HepG2 (cell line): ENCODE measurements around the gene PPP1CA. TPM values are rescaled to one million over a fixed set of nuclear protein-coding genes. Genes with fewer than 3 reads are reported as not detected.

Source experiments
- CEBPB ChIP-seq: IDR thresholded peaks from 2 replicates; pipeline ENCODE4 v1.6.1; 2011; ENCODE audit warnings: low read depth, low read length, improper control_type of control experiment, borderline replicate concordance
- CHCHD3 ChIP-seq: sonication (generic); formaldehyde crosslinking; IDR thresholded peaks from 2 replicates; pipeline ENCODE4 v1.8.0; 2022; ENCODE audit warnings: mild to moderate bottlenecking, missing genetic modification reagents, moderate library complexity
- FOXP1 ChIP-seq, 2 experiments: fragments of 450-650 bp in 1 of 2; IDR thresholded peaks; 2 replicates each; pipeline ENCODE4 v1.6.1; 2017 to 2018; ENCODE audit warnings: antibody characterized with exemption in 1 of 2
- GPN1 ChIP-seq: sonication (generic); formaldehyde crosslinking; IDR thresholded peaks from 2 replicates; pipeline ENCODE4 v1.5.1; 2020; ENCODE audit warnings: missing genetic modification reagents, borderline replicate concordance
- HNRNPK ChIP-seq: fragments of 200-400 bp; formaldehyde crosslinking; IDR thresholded peaks from 2 replicates; pipeline ENCODE4 v1.6.1; 2018; ENCODE audit warnings: low read length, low read depth, moderate library complexity, mild to moderate bottlenecking; ENCODE audit not compliant: poor library complexity, severe bottlenecking
- MATR3 ChIP-seq: sonication (generic); formaldehyde crosslinking; IDR thresholded peaks from 2 replicates; pipeline ENCODE4 v1.4.0; 2020; ENCODE audit warnings: missing genetic modification reagents
- NCOA2 ChIP-seq: sonication (generic); formaldehyde crosslinking; IDR thresholded peaks from 2 replicates; pipeline ENCODE4 v1.8.0; 2022; ENCODE audit warnings: inconsistent platforms
- RARG ChIP-seq: sonication (generic); formaldehyde crosslinking; IDR thresholded peaks from 2 replicates; pipeline ENCODE4 v1.4.0; 2020; ENCODE audit warnings: low read depth, mild to moderate bottlenecking, missing genetic modification reagents
- TBX2 ChIP-seq: sonication (generic); formaldehyde crosslinking; IDR thresholded peaks from 2 replicates; pipeline ENCODE4 v1.5.0; 2020; ENCODE audit warnings: missing genetic modification reagents, mild to moderate bottlenecking, borderline replicate concordance
- ZBTB3 ChIP-seq: sonication (generic); formaldehyde crosslinking; IDR thresholded peaks from 2 replicates; pipeline ENCODE4 v1.4.0; 2020; ENCODE audit warnings: low read depth, mild to moderate bottlenecking, moderate library complexity, missing genetic modification reagents, borderline replicate concordance
- ZBTB8A ChIP-seq: sonication (generic); formaldehyde crosslinking; IDR thresholded peaks from 2 replicates; pipeline ENCODE4 v1.4.0; 2020; ENCODE audit warnings: mild to moderate bottlenecking, low read depth, missing genetic modification reagents, borderline replicate concordance
- ZFAT ChIP-seq: sonication (generic); formaldehyde crosslinking; conservative IDR thresholded peaks from 2 replicates; pipeline ENCODE4 v1.8.1; 2023; ENCODE audit warnings: missing genetic modification reagents, inconsistent platforms
- ZNF138 ChIP-seq: sonication (generic); formaldehyde crosslinking; IDR thresholded peaks from 2 replicates; pipeline ENCODE4 v1.5.0; 2020; ENCODE audit warnings: mild to moderate bottlenecking, low read depth, missing genetic modification reagents
- ZNF3 ChIP-seq: IDR thresholded peaks from 2 replicates; pipeline ENCODE4 v1.7.0; 2017; ENCODE audit warnings: inconsistent platforms
- ZNF343 ChIP-seq: sonication (generic); formaldehyde crosslinking; IDR thresholded peaks from 2 replicates; pipeline ENCODE4 v1.4.0; 2020; ENCODE audit warnings: mild to moderate bottlenecking, missing genetic modification reagents
- ZNF382 ChIP-seq: sonication (generic); formaldehyde crosslinking; IDR thresholded peaks from 2 replicates; pipeline ENCODE4 v1.5.0; 2020; ENCODE audit warnings: missing genetic modification reagents, mild to moderate bottlenecking, borderline replicate concordance
- ZNF556 ChIP-seq: sonication (generic); formaldehyde crosslinking; IDR thresholded peaks from 2 replicates; pipeline ENCODE4 v1.4.0; 2020; ENCODE audit warnings: mild to moderate bottlenecking, missing genetic modification reagents, borderline replicate concordance
- ZNF557 ChIP-seq: sonication (generic); formaldehyde crosslinking; IDR thresholded peaks from 2 replicates; pipeline ENCODE4 v1.4.0; 2020; ENCODE audit warnings: missing genetic modification reagents
- ZNF569 ChIP-seq: sonication (generic); formaldehyde crosslinking; IDR thresholded peaks from 2 replicates; pipeline ENCODE4 v1.5.0; 2020; ENCODE audit warnings: mild to moderate bottlenecking, missing genetic modification reagents, moderate library complexity, borderline replicate concordance
- ZNF709 ChIP-seq: sonication (generic); formaldehyde crosslinking; IDR thresholded peaks from 2 replicates; pipeline ENCODE4 v1.5.0; 2020; ENCODE audit warnings: mild to moderate bottlenecking, missing genetic modification reagents
- ZZZ3 ChIP-seq: sonication (generic); formaldehyde crosslinking; IDR thresholded peaks from 2 replicates; pipeline ENCODE4 v1.4.0; 2020; ENCODE audit warnings: missing genetic modification reagents, mild to moderate bottlenecking, borderline replicate concordance
- polyA plus RNA-seq, 8 experiments: library from polyadenylated mRNA; depleted of rRNA in 3 of 8; stranded (reverse) in 7 of 8; unstranded in 1 of 8; fragments of >200 nt; fragmentation: Illumina TruSeq in 4 of 8; extraction: Trizol in 4 of 8; gene quantifications; 2 replicates each; pipeline versions ENCODE4 v1.2.1 to v1.2.3, GENCODE V29; 2011 to 2016; ENCODE audit warnings: low read depth in 4 of 8, missing spikeins in 1 of 8, mixed read lengths in 1 of 8; ENCODE audit not compliant: insufficient read depth in 1 of 8
- total RNA-seq, 5 experiments: library from RNA; depleted of rRNA; stranded (reverse); fragments of >200 nt; fragmentation: Illumina TruSeq; extraction: Trizol; gene quantifications; 2 replicates each; pipeline ENCODE4 v1.2.3, GENCODE V29; 2016; ENCODE audit warnings: low read depth in 1 of 5
- TF ChIP-seq, protein P1 (sequence below): sonication (generic); formaldehyde crosslinking; IDR thresholded peaks from 2 replicates; pipeline ENCODE4 v1.5.0; 2020; ENCODE audit warnings: mild to moderate bottlenecking, missing genetic modification reagents, moderate library complexity
- TF ChIP-seq, protein P2 (sequence below): sonication (generic); formaldehyde crosslinking; IDR thresholded peaks from 2 replicates; pipeline ENCODE4 v1.8.0; 2022; ENCODE audit warnings: missing genetic modification reagents, low read depth, mild to moderate bottlenecking, borderline replicate concordance
- TF ChIP-seq, protein P3 (sequence below): sonication (generic); formaldehyde crosslinking; IDR thresholded peaks from 2 replicates; pipeline ENCODE4 v1.4.0; 2020; ENCODE audit warnings: missing genetic modification reagents, mild to moderate bottlenecking, borderline replicate concordance
- TF ChIP-seq, protein P4 (sequence below): sonication (generic); formaldehyde crosslinking; IDR thresholded peaks from 2 replicates; pipeline ENCODE4 v1.4.0; 2020; ENCODE audit warnings: missing genetic modification reagents

PPP1CA gene
- total and polyA plus RNA-seq, 2 of the 13 experiments (the other 11 are each of a cell fraction or from before 2014, with no cell fraction given) = 149 to 170 TPM

DNA sequence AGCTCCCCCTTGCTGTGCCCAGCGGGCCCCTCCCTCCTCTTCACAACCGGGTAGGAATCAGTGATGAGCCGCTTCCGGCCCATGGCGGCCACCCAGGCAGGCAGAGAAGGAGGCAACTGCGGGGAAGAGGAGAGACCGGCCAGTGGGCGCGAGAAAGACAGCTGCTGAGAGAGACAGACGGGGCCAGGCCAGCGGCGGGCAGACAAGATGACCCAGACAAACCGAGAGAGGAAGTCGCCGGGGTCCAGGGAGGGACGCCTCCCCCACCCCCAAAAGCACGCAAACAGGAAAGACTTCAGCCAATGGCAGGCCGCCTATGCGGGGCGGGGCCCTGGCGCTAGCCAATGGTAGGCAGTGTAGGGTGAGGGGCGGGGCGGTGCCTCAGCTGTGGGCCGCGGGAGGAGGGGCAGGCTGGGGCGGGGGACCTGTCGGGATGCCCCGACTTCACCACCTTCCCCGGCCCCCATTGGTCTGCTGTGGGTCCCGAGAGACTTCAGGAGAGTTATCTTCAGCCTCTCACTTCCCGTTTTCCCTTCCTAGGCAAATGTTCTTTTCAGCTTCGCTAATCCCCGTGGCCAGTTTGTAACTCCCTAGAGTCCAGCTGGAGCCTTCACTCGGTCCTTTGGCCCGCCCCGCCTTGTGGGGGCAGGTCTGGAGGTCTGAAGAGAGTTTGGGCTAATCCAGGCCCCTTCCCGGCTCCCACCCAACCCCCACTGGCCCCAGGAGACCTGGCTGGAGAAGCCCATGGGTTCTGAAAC, 48.2 kb downstream of the PPP1CA start, which contains the start of gene POLD4 (continued):
- TF ChIP-seq, protein P1, sequence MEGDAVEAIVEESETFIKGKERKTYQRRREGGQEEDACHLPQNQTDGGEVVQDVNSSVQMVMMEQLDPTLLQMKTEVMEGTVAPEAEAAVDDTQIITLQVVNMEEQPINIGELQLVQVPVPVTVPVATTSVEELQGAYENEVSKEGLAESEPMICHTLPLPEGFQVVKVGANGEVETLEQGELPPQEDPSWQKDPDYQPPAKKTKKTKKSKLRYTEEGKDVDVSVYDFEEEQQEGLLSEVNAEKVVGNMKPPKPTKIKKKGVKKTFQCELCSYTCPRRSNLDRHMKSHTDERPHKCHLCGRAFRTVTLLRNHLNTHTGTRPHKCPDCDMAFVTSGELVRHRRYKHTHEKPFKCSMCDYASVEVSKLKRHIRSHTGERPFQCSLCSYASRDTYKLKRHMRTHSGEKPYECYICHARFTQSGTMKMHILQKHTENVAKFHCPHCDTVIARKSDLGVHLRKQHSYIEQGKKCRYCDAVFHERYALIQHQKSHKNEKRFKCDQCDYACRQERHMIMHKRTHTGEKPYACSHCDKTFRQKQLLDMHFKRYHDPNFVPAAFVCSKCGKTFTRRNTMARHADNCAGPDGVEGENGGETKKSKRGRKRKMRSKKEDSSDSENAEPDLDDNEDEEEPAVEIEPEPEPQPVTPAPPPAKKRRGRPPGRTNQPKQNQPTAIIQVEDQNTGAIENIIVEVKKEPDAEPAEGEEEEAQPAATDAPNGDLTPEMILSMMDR (CRISPR knock-in tag) = no peak; the same call in 1 of the 2 replicates
- TF ChIP-seq ZZZ3 (CRISPR knock-in tag) (0 out of 2 replicates have a peak, but pooled peaks have one; percentile 0), ZBTB3 (CRISPR knock-in tag) (no peak), ZNF138 (CRISPR knock-in tag) (no peak), CEBPB (no peak), TBX2 (CRISPR knock-in tag) (no peak), ZNF343 (CRISPR knock-in tag) (no peak; the same call in 1 of the 2 replicates), ZNF556 (peak; percentile 59), FOXP1 (IDR thresholded peaks at IDR 0.05) (no peak), FOXP1 (CRISPR knock-in tag; IDR thresholded peaks at IDR 0.05) (no peak), HNRNPK (no peak), GPN1 (CRISPR knock-in tag) (no peak), ZNF557 (CRISPR knock-in tag) (no peak), ZNF569 (CRISPR knock-in tag) (no peak), NCOA2 (CRISPR knock-in tag) (no peak), RARG (no peak), MATR3 (CRISPR knock-in tag) (no peak), CHCHD3 (no peak), ZFAT (no peak), ZNF3 (CRISPR knock-in tag) (no peak), ZBTB8A (CRISPR knock-in tag) (no peak), ZNF382 (CRISPR knock-in tag) (no peak), ZNF709 (no peak)
- TF ChIP-seq, protein P2, sequence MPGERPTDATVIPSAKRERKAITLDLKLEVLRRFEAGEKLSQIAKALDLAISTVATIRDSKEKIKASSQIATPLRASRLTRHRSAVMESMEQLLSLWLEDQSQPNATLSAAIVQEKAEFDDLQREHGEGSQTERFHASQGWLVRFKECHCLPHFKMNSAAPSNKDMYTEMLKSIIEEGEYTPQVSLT (CRISPR knock-in tag) = no peak
- TF ChIP-seq, protein P3, sequence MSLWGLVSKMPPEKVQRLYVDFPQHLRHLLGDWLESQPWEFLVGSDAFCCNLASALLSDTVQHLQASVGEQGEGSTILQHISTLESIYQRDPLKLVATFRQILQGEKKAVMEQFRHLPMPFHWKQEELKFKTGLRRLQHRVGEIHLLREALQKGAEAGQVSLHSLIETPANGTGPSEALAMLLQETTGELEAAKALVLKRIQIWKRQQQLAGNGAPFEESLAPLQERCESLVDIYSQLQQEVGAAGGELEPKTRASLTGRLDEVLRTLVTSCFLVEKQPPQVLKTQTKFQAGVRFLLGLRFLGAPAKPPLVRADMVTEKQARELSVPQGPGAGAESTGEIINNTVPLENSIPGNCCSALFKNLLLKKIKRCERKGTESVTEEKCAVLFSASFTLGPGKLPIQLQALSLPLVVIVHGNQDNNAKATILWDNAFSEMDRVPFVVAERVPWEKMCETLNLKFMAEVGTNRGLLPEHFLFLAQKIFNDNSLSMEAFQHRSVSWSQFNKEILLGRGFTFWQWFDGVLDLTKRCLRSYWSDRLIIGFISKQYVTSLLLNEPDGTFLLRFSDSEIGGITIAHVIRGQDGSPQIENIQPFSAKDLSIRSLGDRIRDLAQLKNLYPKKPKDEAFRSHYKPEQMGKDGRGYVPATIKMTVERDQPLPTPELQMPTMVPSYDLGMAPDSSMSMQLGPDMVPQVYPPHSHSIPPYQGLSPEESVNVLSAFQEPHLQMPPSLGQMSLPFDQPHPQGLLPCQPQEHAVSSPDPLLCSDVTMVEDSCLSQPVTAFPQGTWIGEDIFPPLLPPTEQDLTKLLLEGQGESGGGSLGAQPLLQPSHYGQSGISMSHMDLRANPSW (CRISPR knock-in tag) = no peak
- TF ChIP-seq, protein P4, sequence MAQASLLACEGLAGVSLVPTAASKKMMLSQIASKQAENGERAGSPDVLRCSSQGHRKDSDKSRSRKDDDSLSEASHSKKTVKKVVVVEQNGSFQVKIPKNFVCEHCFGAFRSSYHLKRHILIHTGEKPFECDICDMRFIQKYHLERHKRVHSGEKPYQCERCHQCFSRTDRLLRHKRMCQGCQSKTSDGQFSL = peak; percentile 80; the same call in 1 of the 2 replicates
